Fibroblast of lung (primary cell): ENCODE measurements around the gene GNB5.

Experiments used
- EZH2 ChIP-seq: IDR thresholded peaks from 2 replicates; pipeline ENCODE4 v1.5.1; 2012; ENCODE audit warnings: low read length, control low read depth, mild to moderate bottlenecking; ENCODE audit errors: missing control alignments
- TF ChIP-seq, protein P1 (sequence below), 2 donors: IDR thresholded peaks in 1 of 2; conservative IDR thresholded peaks in 1 of 2; 1 replicate in 1 of 2; 2 replicates in 1 of 2; pipeline ENCODE4 v1.5.1; 2011 to 2012; ENCODE audit warnings: low read length in 2 of 2, control low read depth in 1 of 2, inconsistent platforms in 1 of 2, low read depth in 1 of 2, mild to moderate bottlenecking in 1 of 2

DNA sequence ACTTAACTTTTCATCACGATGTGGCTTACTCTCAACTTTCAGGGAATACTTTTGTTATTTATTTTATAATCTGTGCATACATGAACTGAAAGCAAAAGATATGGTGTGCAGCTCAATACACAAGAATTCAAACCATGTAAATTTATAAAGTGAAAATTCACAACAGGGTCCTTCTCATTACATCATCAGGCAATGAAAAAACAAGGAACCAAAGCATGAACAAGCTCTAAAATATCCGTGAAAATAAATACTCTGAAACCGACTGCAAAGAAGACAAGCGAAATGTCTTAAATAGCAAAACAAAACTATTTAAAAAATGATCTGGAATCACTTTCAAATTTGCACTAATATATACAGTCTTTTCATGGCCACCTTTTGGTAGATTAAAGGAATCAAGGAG, 28.9 kb downstream of the GNB5 start:
- TF ChIP-seq, protein P1, sequence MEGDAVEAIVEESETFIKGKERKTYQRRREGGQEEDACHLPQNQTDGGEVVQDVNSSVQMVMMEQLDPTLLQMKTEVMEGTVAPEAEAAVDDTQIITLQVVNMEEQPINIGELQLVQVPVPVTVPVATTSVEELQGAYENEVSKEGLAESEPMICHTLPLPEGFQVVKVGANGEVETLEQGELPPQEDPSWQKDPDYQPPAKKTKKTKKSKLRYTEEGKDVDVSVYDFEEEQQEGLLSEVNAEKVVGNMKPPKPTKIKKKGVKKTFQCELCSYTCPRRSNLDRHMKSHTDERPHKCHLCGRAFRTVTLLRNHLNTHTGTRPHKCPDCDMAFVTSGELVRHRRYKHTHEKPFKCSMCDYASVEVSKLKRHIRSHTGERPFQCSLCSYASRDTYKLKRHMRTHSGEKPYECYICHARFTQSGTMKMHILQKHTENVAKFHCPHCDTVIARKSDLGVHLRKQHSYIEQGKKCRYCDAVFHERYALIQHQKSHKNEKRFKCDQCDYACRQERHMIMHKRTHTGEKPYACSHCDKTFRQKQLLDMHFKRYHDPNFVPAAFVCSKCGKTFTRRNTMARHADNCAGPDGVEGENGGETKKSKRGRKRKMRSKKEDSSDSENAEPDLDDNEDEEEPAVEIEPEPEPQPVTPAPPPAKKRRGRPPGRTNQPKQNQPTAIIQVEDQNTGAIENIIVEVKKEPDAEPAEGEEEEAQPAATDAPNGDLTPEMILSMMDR (conservative IDR thresholded peaks at IDR 0.05 in 1 of 2, IDR thresholded peaks at IDR 0.05 in 1 of 2; ENCODE audit: low read depth in 1 of 2, low read length in 2 of 2) = no peak
- TF ChIP-seq EZH2 = no peak
